GM18508 (cell line): Measurements from ENCODE around the gene TRABD2B.

Source experiments
- ATAC-seq: cut with Tn5 transposase; IDR thresholded peaks from one replicate; pipeline ENCODE4 v1.9.1; 2021; ENCODE audit warnings: moderate number of reproducible peaks; ENCODE audit not compliant: insufficient read depth, unreplicated experiment

Gene TRABD2B

DNA sequence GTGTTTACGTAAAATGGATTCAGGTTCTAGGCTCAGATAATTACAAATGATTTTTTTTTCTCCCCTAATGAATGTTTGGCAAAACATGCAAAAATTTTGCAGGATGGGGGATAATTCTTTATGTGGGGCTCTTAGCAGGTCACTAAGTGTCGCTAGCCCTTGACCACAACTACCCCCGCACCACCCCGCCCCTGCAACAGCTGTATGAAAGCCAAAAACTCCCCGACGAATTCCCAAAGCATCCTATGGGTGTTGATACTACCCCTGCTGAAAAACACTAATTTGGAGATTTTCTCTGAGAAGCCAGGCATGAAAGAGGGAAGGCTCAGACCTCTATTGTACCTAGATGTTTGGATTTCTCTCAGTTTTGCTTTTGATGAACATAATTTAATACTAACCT lies 243.0 kb downstream of the TRABD2B start:
- no peak for ATAC-seq

DNA sequence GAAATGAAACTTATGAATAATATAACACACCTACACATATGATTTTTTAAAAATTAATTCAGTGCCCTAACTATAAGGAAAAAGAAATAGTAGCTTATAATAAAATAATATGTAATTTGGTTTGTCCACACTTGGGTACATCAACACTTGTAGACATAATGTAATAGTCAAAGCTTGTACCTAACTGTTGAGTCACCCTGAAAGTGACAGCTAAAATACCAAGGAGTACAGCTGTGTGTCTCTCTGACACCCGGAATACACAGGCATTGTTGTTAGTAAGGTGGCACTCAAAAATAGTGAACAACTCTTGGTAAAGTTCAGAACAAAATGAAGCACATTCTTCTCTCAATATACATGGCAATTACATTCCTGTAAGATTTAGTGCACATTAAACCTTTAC lies 243.4 kb downstream of the TRABD2B start:
- peak; percentile 68 for ATAC-seq

DNA sequence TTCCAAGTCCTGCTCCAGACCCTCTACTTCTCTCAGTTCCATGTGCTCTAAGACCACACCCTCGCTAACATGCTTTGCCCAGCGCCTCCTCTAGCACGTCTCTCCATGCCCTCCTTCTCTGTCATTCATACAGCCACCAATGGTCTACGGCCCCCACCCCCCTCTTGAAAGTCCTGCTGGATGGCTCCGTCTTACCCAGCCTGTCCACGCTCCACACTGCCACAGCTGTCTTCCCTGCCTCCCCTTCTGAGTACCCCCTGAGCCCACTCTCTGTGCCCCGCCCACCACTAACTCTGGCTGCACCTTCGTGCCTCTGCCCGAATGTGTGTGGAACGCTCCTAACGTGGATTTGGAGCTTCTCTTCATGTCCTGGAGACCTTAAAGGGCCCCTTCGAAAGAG lies 244.6 kb downstream of the TRABD2B start:
- ATAC-seq = no peak

DNA sequence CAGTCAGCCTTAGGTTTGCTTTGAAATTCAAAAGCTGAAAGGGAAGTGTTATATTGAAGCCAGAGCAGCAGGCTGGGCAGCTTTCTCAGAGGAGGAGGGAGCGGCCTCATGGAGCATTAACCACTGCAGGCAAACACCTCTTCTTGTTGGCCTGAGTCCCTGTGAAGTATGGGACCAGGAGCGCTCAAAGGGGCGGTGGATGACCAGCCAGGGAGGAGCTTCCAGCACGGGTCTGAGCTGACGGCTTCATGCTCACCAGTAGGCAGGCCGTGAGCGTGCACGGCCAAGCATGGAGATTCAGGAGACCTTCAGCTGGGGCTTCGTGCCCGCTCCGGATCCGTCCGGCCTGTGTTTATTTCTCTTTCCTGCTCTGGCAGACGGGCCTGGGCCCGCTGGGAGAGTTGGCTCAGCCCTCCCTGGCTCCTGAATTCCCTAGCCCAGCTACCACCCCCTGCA lies 245.2 kb downstream of the TRABD2B start:
- ATAC-seq = no peak

DNA sequence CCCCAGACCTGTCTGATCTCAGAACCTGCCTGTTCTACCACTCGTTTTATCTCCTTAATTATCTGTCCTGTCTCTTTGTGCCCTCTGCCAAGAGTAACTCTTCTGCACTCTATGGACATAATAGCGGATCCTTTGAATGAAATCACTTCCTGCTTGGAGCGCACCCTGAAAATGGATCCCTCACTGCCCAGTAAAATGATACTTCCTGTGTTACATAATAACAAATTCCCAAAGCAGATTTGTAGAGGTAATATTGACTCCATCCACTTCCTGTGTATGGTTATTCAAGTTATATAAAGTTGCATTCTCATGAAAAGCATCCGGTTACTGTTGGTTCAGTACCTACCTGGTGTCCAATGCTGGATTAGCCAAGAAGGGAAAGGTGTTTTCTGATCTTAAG lies 246.0 kb downstream of the TRABD2B start:
- ATAC-seq = no peak

DNA sequence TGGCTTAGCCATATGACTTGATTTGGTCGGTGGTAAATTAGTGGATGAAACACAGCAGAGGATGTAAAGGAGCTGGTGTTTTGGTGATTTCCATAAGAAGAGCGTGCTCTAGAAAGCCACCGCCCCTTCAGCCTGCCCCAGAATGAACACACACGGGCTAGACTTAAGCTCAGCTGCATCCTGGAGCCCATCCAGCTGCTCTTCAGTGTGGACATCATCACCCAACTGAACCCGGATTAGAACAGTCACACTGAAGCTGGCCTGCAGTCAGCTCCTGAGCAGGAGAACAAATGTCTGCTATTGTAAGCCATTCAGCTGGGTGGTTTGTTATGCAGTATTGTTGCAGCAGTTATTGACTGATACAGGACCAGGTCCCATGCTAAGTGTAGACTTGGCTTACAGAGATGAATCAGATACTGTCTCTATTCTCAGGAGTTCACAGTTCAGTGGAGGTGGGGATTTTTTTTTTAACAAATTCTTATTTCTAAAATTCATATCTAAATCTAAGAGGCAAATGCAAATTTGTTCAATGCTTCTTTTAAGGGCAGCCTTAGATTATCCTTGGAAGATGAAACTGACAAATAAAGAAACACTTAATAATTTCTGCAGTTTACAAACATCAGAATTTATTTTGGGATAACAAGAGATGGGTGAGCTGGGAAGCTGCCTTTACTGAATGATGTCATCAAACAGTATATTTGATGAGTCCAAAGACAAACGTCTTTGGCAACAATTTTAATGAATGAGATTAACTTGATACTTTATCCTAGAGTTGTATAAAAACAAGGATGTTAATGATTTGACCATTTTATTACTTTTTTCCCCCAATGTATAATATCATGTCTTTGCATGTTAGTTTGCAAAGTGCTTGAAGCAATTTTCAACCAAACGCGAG lies 251.2 kb downstream of the TRABD2B start:
- no peak for ATAC-seq

DNA sequence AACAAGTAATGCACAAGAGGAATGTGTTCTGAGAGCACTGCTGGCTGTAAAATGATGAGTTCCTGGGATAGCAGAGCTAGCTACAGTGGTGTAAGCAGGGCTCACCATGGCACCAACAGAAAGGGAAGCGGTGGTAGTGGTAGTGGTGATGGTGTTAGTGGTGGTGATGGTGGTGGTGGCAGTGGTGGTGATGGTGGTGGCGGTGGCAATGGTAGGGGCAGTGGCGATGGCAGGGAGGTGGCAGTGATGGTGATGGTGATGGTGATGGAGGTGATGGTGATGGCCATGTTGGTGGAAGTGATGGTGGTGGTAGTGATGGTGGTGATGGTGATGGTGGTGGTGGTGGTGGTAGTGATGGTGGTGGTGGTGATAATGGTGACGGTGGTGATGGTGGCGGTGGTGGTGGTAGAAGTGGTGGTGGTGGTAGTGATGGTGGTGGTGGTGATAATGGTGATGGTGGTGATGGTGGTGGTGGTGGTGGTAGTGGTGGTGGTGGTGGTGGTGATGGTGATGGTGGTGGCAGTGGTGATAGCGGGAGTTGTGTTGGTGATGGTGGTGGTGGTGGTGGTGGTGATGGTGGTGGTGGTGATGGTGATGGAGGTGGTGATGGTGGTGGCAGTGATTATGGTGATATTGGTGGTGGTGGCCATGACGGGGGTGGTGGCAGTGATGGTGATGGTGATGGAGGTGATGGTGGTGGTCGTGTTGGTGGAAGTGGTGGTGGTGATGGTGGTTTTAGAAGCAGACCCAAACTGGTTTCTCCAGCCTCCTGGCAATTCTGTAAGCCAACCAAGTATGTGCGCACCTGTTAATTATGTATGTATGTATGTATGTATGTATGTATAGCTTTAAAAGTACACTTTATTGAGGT lies 254.1 kb downstream of the TRABD2B start:
- no peak for ATAC-seq

DNA sequence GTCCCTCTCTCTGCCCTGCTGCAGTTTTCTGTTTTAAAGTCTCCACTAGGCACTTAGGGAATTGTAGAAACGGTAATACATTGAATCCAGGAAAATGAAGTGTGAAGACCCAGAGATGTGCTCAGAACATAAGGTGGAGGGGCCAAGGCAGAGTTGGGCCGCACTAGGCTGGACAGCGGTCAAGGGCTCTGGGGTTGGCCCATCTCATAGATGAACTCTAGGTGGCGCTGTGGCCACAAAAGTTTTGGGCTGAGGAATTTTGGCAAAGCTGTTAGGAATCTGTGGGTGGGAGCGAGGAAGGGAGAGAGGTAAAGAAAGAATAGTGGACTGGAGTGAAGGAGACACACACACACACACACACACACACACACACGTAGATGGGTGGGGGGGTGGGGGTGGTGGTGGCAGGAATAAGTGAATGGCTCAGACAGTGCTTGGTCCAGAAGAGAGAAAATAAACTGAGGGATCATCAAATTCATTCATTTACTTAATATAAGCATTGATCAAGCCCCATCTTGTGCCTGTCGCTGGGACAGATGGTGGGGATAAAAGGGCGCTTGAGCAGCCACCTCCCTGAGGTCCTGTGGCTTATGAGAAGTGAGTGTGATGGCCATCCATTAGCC lies 258.5 kb downstream of the TRABD2B start:
- ATAC-seq = no peak

DNA sequence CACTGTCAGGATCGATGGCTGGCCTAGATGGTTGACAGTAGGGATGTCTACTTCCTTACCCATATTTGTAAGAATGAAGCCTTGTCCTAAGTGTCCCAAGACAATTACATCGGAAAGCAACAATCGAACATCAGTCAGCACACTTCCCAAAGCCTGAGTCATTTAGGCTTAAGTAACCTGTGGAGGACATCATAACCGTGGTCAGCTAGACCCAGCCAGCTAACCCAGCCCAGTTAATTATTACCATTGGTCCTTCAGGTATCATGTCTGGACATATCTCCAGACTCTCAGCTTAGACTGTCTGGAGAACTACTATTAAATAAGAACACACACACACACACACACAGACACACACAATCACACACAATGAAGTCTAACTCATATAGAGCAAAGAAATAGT lies 264.7 kb downstream of the TRABD2B start:
- ATAC-seq = no peak

DNA sequence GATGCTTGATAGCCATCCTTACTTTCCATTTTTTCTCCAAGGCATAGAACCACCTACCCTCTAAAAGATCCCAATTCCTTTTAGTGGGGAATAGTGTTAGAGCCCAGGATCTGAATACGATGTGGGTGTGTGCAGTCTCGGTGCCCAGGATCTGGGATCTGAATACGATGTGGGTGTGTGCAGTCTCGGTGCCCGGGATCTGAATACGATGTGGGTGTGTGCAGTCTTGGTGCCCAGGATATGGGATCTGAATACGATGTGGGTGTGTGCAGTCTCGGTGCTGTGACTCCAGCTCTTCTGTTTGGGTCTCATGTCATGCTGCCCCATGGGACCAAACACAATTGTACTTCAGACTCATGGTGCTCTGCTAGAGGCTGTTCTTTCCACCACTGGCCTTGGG lies 265.5 kb downstream of the TRABD2B start:
- ATAC-seq = no peak

DNA sequence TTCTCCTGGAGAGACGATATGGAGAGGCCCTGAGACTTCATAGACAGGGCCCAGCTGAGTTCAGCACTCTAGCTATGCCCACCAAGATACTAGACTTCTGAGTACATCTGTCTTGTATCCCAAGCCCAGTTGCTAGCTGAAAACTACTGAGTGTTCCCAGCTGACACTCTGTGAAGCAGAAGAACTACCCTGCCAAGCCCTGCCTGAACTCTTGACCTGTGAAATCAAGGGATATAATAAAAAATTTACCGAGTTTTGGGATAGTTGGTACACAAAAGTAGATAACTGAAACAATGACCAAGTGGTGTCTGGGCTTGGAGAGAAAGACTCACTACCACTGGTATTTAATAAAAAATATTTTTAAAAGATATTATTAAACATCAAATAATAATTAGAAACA lies 267.5 kb downstream of the TRABD2B start:
- no peak for ATAC-seq

DNA sequence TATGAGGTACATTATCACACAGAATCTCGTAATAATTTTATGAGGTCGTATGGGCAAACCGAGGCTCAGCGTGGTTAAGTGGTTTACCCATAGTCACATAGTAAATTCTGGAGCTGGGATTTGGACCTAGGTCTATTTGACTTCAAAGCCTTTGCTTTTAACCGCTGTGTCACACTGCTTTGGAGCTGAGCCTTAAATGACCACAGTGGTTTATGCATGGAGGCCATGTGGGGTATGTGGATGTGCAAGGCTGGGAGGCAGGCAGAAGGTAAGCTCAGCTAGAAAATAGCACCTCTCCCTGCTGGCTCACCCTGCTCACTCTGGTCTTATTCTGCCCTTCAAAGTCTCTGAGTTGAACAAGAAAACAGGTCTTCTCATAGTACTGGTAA lies 269.5 kb downstream of the TRABD2B start:
- ATAC-seq = no peak

DNA sequence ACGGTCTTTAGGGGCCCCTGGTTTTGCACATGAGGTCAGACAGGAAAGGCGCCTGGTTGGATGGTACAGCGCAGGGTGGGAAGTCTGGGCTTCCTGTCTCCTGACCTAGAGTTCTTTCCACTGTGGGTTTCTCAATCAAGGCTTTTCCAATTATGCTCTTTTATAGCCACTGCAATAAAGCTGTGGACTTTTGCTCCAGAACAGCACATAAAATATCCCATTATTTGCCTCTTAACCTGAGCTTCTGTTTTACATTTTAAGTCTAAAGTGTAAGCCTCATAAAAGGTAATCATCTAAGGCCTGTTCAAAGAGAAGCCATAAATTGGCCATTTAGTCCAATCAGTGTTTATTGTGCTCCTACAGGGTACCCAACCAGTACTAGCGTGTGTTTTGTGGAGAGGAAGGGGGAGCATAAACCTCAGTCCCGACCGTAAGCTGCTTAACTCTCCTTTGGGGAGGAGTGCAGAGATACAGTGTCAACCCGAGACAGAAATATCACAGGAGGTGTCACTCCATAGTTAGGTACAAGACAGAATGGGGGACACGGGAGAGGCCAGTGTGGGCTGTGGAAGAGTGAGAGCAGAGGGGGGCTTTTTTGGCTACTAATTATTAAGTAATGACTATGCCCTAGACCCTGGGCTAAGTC lies 270.0 kb downstream of the TRABD2B start:
- ATAC-seq = no peak

DNA sequence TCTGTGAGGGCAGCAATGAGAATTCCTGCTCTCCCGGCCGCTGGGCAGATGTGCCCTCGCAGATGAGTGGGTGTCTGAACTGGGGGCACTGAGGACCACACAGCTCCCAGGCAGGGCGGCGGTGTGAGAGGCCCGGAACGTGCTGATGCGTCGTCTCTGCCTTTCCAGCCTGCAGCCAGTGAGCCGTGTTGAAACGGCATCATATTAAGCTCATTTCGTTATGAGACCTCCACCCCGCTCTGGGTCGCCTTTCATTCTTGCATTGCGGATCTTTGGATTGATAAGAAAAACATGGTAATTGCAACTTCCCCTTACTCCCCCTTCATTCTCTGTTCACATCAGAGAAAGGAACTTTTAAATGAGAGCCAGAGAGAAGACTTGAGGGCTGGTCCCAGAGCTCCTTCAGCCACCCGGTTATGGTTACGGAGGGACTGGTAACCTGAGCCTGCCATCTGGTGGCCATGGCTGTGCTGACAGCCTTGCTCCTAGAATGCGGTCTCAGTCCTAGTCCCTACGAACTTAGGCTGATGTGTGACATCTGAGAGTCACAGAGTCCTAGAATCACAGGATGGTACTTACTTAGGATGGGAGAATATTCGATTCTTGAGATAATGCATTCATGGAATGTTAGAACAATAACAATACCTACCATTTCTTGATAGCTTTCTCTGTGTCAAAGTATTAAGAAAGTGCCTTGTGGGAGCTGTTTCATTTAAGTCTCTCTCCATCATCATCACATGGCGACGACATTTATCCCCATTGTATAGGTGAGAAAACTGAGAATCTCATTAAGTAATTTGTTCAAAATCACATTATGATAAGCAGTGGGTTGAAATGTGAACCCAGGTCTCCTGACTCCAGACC lies 271.0 kb downstream of the TRABD2B start:
- peak; percentile 87 for ATAC-seq

DNA sequence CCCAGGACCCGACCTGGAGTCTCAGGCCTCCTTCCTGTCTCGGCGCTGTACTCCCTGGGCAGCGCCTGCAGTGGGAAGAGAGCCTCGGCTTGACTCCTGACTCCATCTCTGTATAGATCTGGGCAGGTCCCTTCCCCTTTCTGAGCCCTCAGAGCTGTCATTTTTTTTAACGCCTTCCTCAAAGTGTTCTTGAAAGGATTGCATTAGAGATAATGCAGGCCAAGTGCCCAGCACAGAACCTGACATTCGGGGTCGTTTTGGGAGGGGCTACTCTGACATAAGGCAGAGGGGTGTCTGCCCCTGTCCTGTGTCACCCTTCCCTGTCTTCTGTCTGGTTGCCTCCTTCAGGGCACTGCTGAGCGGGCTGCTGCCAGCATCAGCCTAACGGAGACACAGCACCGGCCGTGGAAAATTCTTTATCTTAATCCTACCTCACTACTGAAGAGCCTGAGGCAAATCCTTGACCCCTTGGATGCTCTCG lies 271.6 kb downstream of the TRABD2B start:
- ATAC-seq = no peak

DNA sequence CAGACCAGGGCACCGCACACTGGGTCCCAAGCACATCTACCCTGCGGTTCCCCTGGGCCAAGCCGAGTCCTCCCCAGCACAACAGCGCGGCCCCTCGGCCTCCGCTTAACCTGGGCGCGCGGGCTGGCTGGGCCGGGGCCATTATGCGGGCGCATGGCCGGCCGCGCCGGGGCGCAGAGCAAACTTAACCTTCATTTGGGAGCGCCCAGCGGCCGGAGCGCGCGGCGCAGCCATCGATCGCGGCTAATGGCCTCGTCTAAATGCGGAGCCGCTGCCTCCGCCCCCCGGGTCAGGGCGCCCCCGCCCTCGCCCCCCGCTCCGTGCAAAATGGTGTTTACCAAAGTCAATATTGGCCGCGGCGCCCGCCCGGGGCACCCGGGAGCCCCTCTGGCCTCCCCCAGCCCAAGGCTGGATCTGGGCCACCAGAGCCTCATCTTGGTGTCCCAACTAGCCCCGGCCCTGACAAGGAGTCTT lies 272.1 kb downstream of the TRABD2B start:
- ATAC-seq = no peak

DNA sequence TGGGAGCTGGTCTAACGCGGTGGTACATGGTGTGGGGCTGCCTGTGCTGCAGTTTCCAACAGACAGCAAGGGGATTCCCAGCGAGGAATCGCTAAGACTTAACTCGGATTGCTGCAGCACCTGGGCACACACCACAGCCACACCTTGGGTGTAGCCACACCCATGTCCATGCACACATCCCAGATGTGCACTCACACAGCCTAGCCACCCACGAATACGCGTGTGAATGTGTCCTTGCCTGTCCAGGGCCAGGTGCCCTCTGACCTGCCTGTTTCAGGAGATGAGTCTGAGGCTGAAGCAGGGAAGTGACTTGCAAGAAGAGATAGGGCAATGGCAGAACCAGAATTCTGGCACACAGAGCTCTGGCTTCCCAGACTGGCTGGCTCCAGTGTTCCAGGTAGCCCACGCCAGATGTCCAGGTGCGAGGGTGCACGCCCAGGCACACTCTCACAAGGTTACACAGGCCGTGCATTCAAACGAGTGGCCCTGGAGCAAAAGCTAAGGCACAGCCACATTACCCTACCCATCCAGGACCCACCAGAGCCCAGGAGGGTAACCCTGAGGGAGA lies 272.7 kb downstream of the TRABD2B start:
- no peak for ATAC-seq

DNA sequence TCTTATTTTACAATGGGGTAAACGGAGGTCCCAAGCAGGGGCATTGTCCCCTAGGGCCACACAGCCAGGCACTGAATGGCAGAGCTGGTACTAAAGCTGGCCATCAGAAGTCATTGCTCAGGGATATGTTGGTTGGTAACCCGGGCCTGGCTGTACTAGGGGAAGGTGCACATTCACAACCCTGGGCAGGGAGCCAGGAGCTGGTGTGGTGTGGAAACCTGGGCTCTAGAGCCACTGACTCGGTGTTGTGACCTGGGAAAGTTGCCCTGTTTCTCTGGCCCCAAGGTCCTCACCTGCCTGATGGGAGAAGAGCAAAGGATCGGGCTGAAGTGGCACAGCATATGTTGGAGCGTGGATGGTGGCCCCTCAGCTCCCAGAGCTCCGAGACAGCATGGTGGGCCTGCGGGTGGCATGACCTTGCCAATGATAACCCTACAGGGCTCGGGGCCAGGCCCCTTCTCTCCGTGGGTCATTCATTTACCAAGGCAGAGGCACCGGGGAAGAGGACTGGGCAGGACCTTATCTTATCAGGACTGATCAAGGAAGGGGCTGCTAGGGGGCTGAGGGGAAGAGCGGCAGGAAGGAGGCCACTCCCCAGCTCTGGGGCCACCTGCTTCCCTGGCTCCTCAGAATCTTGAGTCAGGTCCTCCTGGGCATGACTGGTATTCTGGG lies 274.1 kb downstream of the TRABD2B start:
- ATAC-seq = no peak
